Measurements from ENCODE around the gene TLL1. TPM values are rescaled to one million over a fixed set of nuclear protein-coding genes. Genes with fewer than 3 reads are reported as not detected.

Gene TLL1
- polyA plus RNA-seq, 3 donors: not detected

DNA sequence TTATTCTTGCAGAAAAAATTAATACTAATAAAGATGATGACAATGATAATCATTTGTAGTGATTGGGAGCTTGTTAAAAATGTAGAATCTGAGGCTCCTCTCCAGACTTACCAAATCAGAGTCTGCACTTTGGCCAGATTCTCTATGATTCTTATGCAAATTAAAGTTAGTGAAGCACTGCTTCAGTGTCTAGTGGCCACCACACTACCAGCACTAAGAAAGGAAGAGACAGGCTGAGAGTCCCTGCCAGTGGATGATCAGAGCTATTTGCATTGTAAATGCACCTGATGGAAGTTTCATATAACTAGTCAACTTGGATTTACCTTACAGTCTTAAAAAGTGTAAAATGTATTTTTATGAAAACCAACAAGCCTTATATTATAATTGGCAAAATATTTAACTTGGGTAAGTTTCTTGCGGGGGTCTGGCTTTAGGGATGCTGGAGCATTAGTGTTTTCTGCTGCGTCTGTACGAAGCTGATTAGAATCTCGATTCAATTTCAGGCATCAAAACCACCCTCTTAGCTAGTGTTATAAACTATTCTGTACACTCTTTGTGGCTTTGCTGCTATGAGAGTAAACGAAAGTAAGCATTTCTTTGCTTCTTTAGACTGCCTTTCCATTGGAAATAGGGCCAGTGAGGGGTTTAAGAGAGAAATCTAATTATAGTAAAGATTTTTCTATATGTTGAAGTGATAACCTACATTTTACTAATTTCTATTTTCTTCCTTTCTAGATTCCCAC is 114.1 kb downstream of the TLL1 start:
- intact Hi-C loops (cut with micrococcal nuclease): no loop called here
- H3K4me1 ChIP-seq (ENCODE audit: control insufficient read depth in 1 of 2, insufficient read depth in 2 of 2, low read length in 2 of 2): no peaks in the 10 kb centered on the region
- H3K36me3 ChIP-seq (replicated peaks in 1 of 2; ENCODE audit: control insufficient read depth in 1 of 2, insufficient read depth in 2 of 2, low read length in 2 of 2): no peaks in the 10 kb centered on the region
- no peaks in the 10 kb centered on the region for H4K20me1 ChIP-seq (ENCODE audit: insufficient read depth, low read length)
- no peak overlapping the region for H3K4me3 ChIP-seq (replicated peaks in 1 of 3; ENCODE audit: low read depth in 2 of 3, low read length in 3 of 3)
- no peaks in the 10 kb centered on the region for H3K79me2 ChIP-seq (ENCODE audit: insufficient read depth, low read length)
- H3K4me2 ChIP-seq (replicated peaks; ENCODE audit: extremely low read depth, low read length, poor library complexity, severe bottlenecking): no peak overlapping the region
- no peaks in the 10 kb centered on the region for H3K36me3 Mint-ChIP-seq
- H3K27ac Mint-ChIP-seq: no peak overlapping the region
- H3K9me3 Mint-ChIP-seq: no peaks in the 10 kb centered on the region
- H3K9ac ChIP-seq (ENCODE audit: insufficient read depth, low read length, poor library complexity, severe bottlenecking): no peak overlapping the region
- no peaks in the 10 kb centered on the region for H3K27me3 ChIP-seq (ENCODE audit: control insufficient read depth in 2 of 2, insufficient read depth in 2 of 2, low read length in 2 of 2)
- H3K4me1 Mint-ChIP-seq: no peaks in the 10 kb centered on the region
- no peaks in the 10 kb centered on the region for H3K27me3 Mint-ChIP-seq (ENCODE audit: low read depth in 3 of 3)
- TF ChIP-seq, protein P1, sequence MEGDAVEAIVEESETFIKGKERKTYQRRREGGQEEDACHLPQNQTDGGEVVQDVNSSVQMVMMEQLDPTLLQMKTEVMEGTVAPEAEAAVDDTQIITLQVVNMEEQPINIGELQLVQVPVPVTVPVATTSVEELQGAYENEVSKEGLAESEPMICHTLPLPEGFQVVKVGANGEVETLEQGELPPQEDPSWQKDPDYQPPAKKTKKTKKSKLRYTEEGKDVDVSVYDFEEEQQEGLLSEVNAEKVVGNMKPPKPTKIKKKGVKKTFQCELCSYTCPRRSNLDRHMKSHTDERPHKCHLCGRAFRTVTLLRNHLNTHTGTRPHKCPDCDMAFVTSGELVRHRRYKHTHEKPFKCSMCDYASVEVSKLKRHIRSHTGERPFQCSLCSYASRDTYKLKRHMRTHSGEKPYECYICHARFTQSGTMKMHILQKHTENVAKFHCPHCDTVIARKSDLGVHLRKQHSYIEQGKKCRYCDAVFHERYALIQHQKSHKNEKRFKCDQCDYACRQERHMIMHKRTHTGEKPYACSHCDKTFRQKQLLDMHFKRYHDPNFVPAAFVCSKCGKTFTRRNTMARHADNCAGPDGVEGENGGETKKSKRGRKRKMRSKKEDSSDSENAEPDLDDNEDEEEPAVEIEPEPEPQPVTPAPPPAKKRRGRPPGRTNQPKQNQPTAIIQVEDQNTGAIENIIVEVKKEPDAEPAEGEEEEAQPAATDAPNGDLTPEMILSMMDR (IDR thresholded peaks at IDR 0.05): no peak
- H2AFZ ChIP-seq (ENCODE audit: insufficient read depth, low read depth, low read length, poor library complexity, severe bottlenecking): no peak overlapping the region
- H3K27ac ChIP-seq (ENCODE audit: low read depth in 1 of 2, low read length in 2 of 2): no peak overlapping the region
- DNase-seq: no peak
- no peaks in the 10 kb centered on the region for H3K9me3 ChIP-seq (replicated peaks in 1 of 2; ENCODE audit: control insufficient read depth in 1 of 2, insufficient read depth in 1 of 2, low read length in 2 of 2)
- no CpG with 5 or more reads among the region's 5 CpGs for WGBS (ENCODE audit: insufficient coverage)
- H3K4me3 Mint-ChIP-seq: no peak overlapping the region

DNA sequence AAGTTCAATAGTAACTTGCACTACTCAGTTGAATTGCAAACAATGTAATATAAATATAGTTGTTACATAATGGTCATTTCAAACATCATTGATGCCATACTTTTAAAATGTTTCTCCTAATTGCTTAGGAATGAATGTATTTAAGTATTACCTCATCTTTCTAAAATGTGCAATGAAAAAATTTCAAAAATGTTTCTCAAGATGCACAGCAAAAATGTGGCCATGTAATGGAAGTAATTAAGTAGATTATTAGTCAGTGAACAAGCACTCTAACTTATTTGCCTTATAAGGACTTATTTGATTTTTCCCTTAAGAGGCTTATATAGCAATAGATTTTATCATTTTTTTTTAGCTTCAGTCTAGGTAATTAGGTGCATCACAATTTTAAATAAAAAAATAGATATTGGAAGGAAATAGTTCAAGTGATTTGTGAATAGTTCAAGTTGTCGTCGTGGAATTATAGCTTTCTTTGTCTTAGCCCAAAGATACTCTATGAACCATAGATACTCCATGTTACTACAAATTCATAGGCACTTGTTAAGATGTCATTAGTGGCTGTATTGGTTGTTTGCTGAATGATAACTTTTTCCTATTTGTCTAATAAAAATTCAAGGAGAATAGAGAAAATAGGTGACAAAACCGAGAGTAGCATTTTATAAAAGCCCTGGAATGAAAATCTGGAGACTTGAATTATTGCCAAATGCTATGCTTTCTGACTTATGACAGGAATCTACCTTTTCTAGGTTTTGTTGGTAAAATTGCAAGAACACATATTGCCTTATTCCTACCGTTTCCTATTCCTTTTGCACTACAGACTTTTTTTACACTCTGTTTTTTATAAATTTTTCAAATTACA is 118.5 kb downstream of the TLL1 start:
- intact Hi-C loops (cut with micrococcal nuclease): no loop called here
- DNase-seq: no peak
- Mint-ChIP-seq H3K36me3 (no peaks in the 10 kb centered on the region), H3K4me1 (no peaks in the 10 kb centered on the region), H3K9me3 (no peaks in the 10 kb centered on the region), H3K4me3 (no peak overlapping the region), H3K27me3 (ENCODE audit: low read depth in 3 of 3) (no peaks in the 10 kb centered on the region), H3K27ac (no peak overlapping the region)
- WGBS (ENCODE audit: insufficient coverage): 57% methylated on average over 1 of the region's 4 CpGs
- no peaks in the 10 kb centered on the region for H3K27me3 ChIP-seq (ENCODE audit: control insufficient read depth in 2 of 2, insufficient read depth in 2 of 2, low read length in 2 of 2)
- no peak overlapping the region for H3K4me2 ChIP-seq (replicated peaks; ENCODE audit: extremely low read depth, low read length, poor library complexity, severe bottlenecking)
- H4K20me1 ChIP-seq (ENCODE audit: insufficient read depth, low read length): no peaks in the 10 kb centered on the region
- no peak overlapping the region for H3K9ac ChIP-seq (ENCODE audit: insufficient read depth, low read length, poor library complexity, severe bottlenecking)
- H3K27ac ChIP-seq (ENCODE audit: low read depth in 1 of 2, low read length in 2 of 2): no peak overlapping the region
- H3K79me2 ChIP-seq (ENCODE audit: insufficient read depth, low read length): no peaks in the 10 kb centered on the region
- no peaks in the 10 kb centered on the region for H3K36me3 ChIP-seq (replicated peaks in 1 of 2; ENCODE audit: control insufficient read depth in 1 of 2, insufficient read depth in 2 of 2, low read length in 2 of 2)
- no peaks in the 10 kb centered on the region for H3K4me1 ChIP-seq (ENCODE audit: control insufficient read depth in 1 of 2, insufficient read depth in 2 of 2, low read length in 2 of 2)
- no peak overlapping the region for H3K4me3 ChIP-seq (replicated peaks in 1 of 3; ENCODE audit: low read depth in 2 of 3, low read length in 3 of 3)
- TF ChIP-seq, protein P1 (IDR thresholded peaks at IDR 0.05): no peak
- no peaks in the 10 kb centered on the region for H3K9me3 ChIP-seq (replicated peaks in 1 of 2; ENCODE audit: control insufficient read depth in 1 of 2, insufficient read depth in 1 of 2, low read length in 2 of 2)
- no peak overlapping the region for H2AFZ ChIP-seq (ENCODE audit: insufficient read depth, low read depth, low read length, poor library complexity, severe bottlenecking)

Measured in CD14-positive monocyte (primary cell).